T-helper 1 cell treated with Interleukin-12 subunit alpha and Interleukin-12 subunit beta and Interleukin-4 antibody, amounts not matched to agents 30 ng/mL and 1 ng/mL, for 36 hours (primary cell): ENCODE data around the gene SEMA3D. TPM values are rescaled to one million over a fixed set of nuclear protein-coding genes. Genes with fewer than 3 reads are reported as not detected.
"Not testable (repeated sequence)": the region's sequence is repeated elsewhere in the genome, so short reads cannot be mapped to it uniquely, and the experiment has no call there.

Source experiments
- intact Hi-C: fragments of 100-400 bp; cut with micrococcal nuclease; formaldehyde crosslinking; loops from one replicate; pipeline ENCODE4 v1.15.1; 2024
- total RNA-seq: library from RNA; stranded (reverse); gene quantifications from 2 replicates; pipeline ENCODE4 v1.2.3, GENCODE V29; 2022

Gene SEMA3D
- total RNA-seq, 1 donor from 2014 or later: not detected

- intact Hi-C loops: no loop called here
These were observed 186.0 kb downstream of the SEMA3D start for GRCh38 chr7:85000735-85001350.

- intact Hi-C loops: no loop called here
These were observed 187.4 kb downstream of the SEMA3D start for GRCh38 chr7:84999450-84999849.

GRCh38 chr7:84998665-84999064 is 188.2 kb downstream of the SEMA3D start:
- intact Hi-C loops: no loop called here

GRCh38 chr7:84997626-84998025 is 189.2 kb downstream of the SEMA3D start:
- intact Hi-C loops: no loop called here

- intact Hi-C loops: not testable (repeated sequence)
These were observed 193.9 kb downstream of the SEMA3D start for GRCh38 chr7:84992954-84993353.

- intact Hi-C loops: loop anchor here (5.0 kb wide), 1 partner anchor 48 kb away; no protein-coding TSS in a partner anchor
These were observed 201.6 kb downstream of the SEMA3D start for GRCh38 chr7:84985073-84985784.

- intact Hi-C loops: no loop called here
These were observed 204.7 kb downstream of the SEMA3D start for GRCh38 chr7:84982199-84982598.

GRCh38 chr7:84981055-84981976 is 205.5 kb downstream of the SEMA3D start:
- intact Hi-C loops: no loop called here

GRCh38 chr7:84975586-84976185 is 211.2 kb downstream of the SEMA3D start:
- intact Hi-C loops: no loop called here

- intact Hi-C loops: no loop called here
These were observed 215.5 kb downstream of the SEMA3D start for GRCh38 chr7:84971360-84971759.

- intact Hi-C loops: no loop called here
These were observed 216.2 kb downstream of the SEMA3D start for GRCh38 chr7:84970670-84971069.

- intact Hi-C loops: no loop called here
These were observed 233.6 kb downstream of the SEMA3D start for GRCh38 chr7:84953234-84953633.

GRCh38 chr7:84950836-84951235 is 236.0 kb downstream of the SEMA3D start:
- intact Hi-C loops: no loop called here

- intact Hi-C loops: no loop called here
These were observed 237.4 kb downstream of the SEMA3D start for GRCh38 chr7:84949501-84949900.

- intact Hi-C loops: no loop called here
These were observed 237.8 kb downstream of the SEMA3D start for GRCh38 chr7:84949067-84949466.

- intact Hi-C loops: no loop called here
These were observed 238.2 kb downstream of the SEMA3D start for GRCh38 chr7:84948634-84949033.

GRCh38 chr7:84946549-84946948 is 240.3 kb downstream of the SEMA3D start:
- intact Hi-C loops: no loop called here
